Activated T-helper 1 cell treated with anti-CD3 and anti-CD28 coated beads, Interleukin-12 subunit alpha, Interleukin-12 subunit beta, Interleukin-2, Interleukin-4 antibody, amounts not matched to agents 30 ng/mL and 10 ng/mL and 1 ng/mL, durations not matched to agents 14 hours and 24 hours and 36 hours (primary cell): Measurements from ENCODE around the gene PLXNC1. TPM values are rescaled to one million over a fixed set of nuclear protein-coding genes. Genes with fewer than 3 reads are reported as not detected.

ENCODE experiments used
- DNase-seq: peaks from one replicate; pipeline ENCODE4 v3.0.0; 2021; ENCODE audit warnings: low spot score
- H3K27ac Mint-ChIP-seq: one replicate; pipeline ENCODE4 v1.8.0; 2021; ENCODE audit warnings: mild to moderate bottlenecking, mixed read lengths
- H3K27me3 Mint-ChIP-seq: one replicate; pipeline ENCODE4 v1.8.0; 2022; ENCODE audit warnings: mild to moderate bottlenecking, moderate library complexity, mixed read lengths; ENCODE audit not compliant: insufficient read depth
- H3K36me3 Mint-ChIP-seq: one replicate; pipeline ENCODE4 v1.8.0; 2021; ENCODE audit warnings: low read depth, mixed read lengths
- H3K4me1 Mint-ChIP-seq: one replicate; pipeline ENCODE4 v1.8.0; 2021; ENCODE audit warnings: low read depth, mixed read lengths
- H3K4me3 Mint-ChIP-seq: one replicate; pipeline ENCODE4 v1.8.0; 2021; ENCODE audit warnings: mild to moderate bottlenecking, moderate library complexity, mixed read lengths
- H3K9me3 Mint-ChIP-seq: one replicate; pipeline ENCODE4 v1.8.0; 2021; ENCODE audit warnings: mixed read lengths
- intact Hi-C: fragments of 100-400 bp; cut with micrococcal nuclease; formaldehyde crosslinking; loops from one replicate; pipeline ENCODE4 v1.15.1; 2024
- total RNA-seq: library from RNA; stranded (reverse); gene quantifications from 2 replicates; pipeline ENCODE4 v1.2.3, GENCODE V29; 2022

Gene PLXNC1
- total RNA-seq, 1 donor from 2014 or later: 22.7 TPM

DNA sequence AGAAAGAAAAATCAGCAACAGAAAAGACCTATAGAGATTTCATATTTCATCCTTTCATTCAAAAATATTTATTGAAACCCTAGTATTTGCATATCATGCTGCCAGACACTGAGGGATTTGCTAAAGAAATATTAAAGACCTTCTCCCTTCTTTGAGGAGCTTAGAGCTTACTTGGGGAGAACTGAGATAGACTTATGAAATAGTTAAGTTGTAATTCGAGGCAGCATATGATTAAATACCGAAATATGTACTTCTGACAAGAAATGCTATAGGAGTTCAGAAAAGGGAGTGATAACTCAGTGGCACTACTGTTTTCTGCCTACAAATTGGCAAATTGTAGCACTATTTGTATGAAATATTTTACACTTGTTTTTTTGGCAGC, 59.1 kb downstream of the PLXNC1 start:
- Mint-ChIP-seq H3K36me3 (peaks cover 30% of the 10 kb centered on the region), H3K9me3 (peaks cover 4% of the 10 kb centered on the region), H3K27me3 (no peaks in the 10 kb centered on the region), H3K4me3 (peak overlapping the region; percentile 79), H3K27ac (peak overlapping the region; percentile 100), H3K4me1 (peaks cover 79% of the 10 kb centered on the region)
- intact Hi-C loops: loop anchor here (5.0 to 10.0 kb wide), 4 partner anchors 423 to 1007 kb away; partner anchors contain the start of genes FGD6, SOCS2 and VEZT
- DNase-seq: no peak

DNA sequence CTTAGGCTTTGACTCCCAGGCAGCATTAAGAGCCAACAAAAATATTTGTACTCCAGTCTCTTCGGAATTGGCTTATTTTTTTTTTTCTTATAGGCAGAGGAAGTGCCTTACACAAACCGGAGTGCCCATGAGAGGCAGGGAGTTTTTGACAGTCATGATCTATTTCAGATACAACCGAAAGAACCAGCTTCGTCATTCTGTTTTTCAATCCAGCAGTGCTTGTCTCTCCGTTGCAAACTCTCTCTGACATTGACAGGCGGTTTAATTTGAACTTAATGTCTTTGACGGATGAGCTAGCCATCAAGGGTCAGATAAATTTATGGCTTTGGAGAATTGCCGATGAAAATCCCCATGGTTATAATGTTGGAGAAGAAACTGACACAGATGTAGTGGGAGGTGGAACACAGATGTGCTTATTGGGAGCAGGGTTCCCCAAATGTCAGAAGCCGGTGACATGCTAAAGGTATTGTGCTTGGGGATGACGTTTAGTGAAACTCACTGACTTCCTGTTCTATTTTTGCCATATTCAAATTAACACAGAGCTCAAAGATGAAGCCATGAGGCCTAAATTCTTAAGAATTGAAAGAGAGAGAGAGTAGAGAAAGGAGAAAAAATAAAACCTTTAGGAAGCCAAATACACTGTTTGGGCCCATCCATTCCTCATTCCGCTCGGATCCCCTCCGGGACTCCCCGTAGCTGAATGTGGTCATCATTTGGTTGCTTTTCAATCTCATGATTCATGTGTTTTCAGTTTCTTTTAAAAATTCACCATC, 59.7 kb downstream of the PLXNC1 start:
- peaks cover 4% of the 10 kb centered on the region for H3K9me3 Mint-ChIP-seq
- intact Hi-C loops: loop anchor here (1.0 to 10.0 kb wide), 17 partner anchors 23 to 1281 kb away; partner anchors contain the start of genes CEP83, CRADD, FGD6 and PLXNC1
- H3K27me3 Mint-ChIP-seq: no peaks in the 10 kb centered on the region
- DNase-seq: peak; percentile 46
- H3K36me3 Mint-ChIP-seq: peaks cover 28% of the 10 kb centered on the region
- peak overlapping the region; percentile 79 for H3K4me3 Mint-ChIP-seq
- peak overlapping the region; percentile 100 for H3K27ac Mint-ChIP-seq
- H3K4me1 Mint-ChIP-seq: peaks cover 73% of the 10 kb centered on the region

DNA sequence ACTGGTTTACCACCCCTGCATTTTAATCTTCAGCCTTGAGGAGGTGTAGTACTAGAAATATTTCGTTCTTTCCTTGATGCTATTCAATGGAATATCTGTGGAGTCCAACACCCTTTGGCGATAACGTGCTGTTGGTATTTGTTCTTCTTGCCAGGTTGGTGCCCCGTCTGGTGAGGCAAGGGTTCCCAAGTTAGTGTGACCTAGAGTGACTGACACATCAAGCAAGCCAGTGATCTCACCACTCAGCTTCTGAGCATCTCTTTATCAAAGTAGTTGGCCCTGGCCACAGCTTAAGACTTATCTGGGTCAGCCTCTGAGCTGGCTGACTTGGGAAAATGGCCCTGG, 60.2 kb downstream of the PLXNC1 start:
- peak overlapping the region; percentile 79 for H3K4me3 Mint-ChIP-seq

DNA sequence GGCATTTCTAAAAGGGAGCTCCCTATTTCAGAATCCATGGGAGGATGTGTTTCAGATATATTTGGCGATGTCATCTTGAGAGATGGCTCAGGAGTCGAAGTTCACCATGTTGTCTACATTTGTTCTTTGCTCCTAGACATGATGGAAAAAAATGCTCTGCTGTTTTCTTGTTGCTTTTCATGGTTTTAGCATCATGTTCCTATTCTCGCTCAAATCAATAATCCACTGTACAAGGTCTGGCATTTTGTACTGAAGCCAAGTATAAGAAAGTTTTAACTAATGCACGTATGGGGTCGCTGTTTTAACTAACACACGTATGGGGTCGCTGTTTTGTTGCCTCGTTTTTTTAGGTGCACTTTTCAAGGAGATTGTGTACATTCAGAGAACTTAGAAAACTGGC, 60.9 kb downstream of the PLXNC1 start:
- H3K4me1 Mint-ChIP-seq: peaks cover 61% of the 10 kb centered on the region

More for the DNA sequence above, 60.2 kb downstream of the PLXNC1 start:
- peak; percentile 11 for DNase-seq
- peaks cover 4% of the 10 kb centered on the region for H3K9me3 Mint-ChIP-seq
- H3K27me3 Mint-ChIP-seq: peaks cover 2% of the 10 kb centered on the region
- peaks cover 68% of the 10 kb centered on the region for H3K4me1 Mint-ChIP-seq
- intact Hi-C loops: loop anchor here (1.0 to 10.0 kb wide), 17 partner anchors 22 to 1281 kb away; partner anchors contain the start of genes CEP83, CRADD, FGD6 and PLXNC1
- peak overlapping the region; percentile 100 for H3K27ac Mint-ChIP-seq
- H3K36me3 Mint-ChIP-seq: peaks cover 32% of the 10 kb centered on the region

DNA sequence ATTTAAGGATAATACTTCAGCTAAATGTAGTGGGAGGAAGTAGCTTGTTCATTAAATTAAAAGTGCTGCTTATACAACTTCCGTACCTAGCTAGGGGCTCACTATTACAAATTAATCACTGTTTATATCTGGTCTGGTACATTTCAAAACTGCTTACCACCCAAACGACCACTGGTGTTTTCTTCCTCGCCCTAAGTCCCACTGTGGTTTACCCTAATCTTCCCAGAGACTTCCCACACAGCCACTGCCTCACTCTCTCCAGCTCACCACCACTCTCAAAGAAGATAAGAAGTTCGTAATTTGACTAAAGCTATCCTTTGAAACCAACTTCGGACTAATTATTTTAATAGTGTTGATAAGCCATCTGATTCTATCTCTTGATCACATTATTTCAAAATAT, 62.6 kb downstream of the PLXNC1 start:
- Mint-ChIP-seq H3K27me3 (peaks cover 2% of the 10 kb centered on the region), H3K4me3 (no peak overlapping the region), H3K9me3 (peaks cover 4% of the 10 kb centered on the region), H3K36me3 (peaks cover 24% of the 10 kb centered on the region), H3K4me1 (peaks cover 44% of the 10 kb centered on the region), H3K27ac (peak overlapping the region; percentile 58)
- no peak for DNase-seq
- intact Hi-C loops: no loop called here

More for the DNA sequence above, 60.9 kb downstream of the PLXNC1 start:
- DNase-seq: no peak
- intact Hi-C loops: loop anchor here (2.0 to 10.0 kb wide), 6 partner anchors 22 to 1006 kb away; partner anchors contain the start of genes FGD6, SOCS2 and VEZT
- peaks cover 2% of the 10 kb centered on the region for H3K27me3 Mint-ChIP-seq
- H3K27ac Mint-ChIP-seq: peak overlapping the region; percentile 77
- H3K9me3 Mint-ChIP-seq: peaks cover 4% of the 10 kb centered on the region
- H3K36me3 Mint-ChIP-seq: peaks cover 30% of the 10 kb centered on the region
- H3K4me3 Mint-ChIP-seq: peak overlapping the region; percentile 17

DNA sequence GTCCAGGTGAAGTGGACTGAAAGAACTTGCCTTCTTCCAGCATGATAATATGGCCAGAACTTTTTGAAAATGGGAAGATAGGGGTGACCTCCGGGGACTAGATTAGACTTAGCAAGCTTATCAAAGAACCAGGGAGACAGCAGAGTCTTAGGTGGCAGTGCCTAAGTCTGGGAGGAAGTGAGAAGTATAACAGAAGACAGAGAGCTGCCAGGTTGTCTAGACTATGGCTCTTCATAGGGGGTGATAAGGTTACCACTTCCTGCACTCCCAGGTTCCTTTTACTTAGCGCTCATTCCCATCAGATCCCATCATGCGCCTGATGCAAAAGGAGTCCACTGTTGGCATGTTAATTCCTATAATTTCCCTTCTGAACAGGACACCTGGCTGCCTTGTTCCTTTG, 69.9 kb downstream of the PLXNC1 start:
- intact Hi-C loops: no loop called here
- H3K9me3 Mint-ChIP-seq: no peaks in the 10 kb centered on the region
- no peak overlapping the region for H3K27ac Mint-ChIP-seq
- DNase-seq: no peak
- H3K4me1 Mint-ChIP-seq: peaks cover 16% of the 10 kb centered on the region
- H3K27me3 Mint-ChIP-seq: peaks cover under 1% of the 10 kb centered on the region
- H3K4me3 Mint-ChIP-seq: no peak overlapping the region
- peaks cover 25% of the 10 kb centered on the region for H3K36me3 Mint-ChIP-seq

DNA sequence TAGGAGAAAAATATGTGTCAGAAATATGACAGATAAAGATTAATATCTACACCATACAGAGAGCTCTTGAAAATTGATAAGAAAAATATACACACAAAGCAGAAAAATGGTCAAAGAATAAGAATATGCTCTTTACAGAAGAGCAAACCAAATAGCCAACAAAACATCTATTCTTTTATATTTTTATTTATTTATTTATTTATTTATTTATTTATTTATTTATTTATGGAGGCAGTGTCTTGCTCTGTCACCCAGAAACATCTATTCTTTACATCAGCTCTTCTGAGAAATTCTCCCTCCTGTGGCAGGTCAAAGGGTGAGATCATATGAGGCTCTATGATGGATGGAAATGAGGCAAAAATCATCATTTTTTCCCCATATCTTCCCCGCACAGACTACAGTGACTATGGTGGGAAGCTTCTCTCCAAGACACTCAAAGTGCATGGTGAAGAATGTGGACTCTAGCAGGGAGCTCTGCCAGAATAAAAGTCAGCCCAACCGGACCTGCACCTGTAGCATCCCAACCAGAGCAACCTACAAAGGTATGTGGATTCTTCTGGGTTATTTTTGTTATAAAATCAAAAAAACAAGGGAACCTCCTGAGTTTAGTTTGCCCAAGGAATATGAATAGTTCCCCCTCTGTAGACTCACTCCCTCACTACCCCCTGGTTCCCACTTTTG, 71.4 kb downstream of the PLXNC1 start:
- no peaks in the 10 kb centered on the region for H3K9me3 Mint-ChIP-seq
- H3K36me3 Mint-ChIP-seq: peaks cover 33% of the 10 kb centered on the region
- intact Hi-C loops: no loop called here
- H3K27ac Mint-ChIP-seq: no peak overlapping the region
- DNase-seq: no peak
- H3K4me3 Mint-ChIP-seq: no peak overlapping the region
- H3K4me1 Mint-ChIP-seq: peaks cover 16% of the 10 kb centered on the region
- no peaks in the 10 kb centered on the region for H3K27me3 Mint-ChIP-seq

DNA sequence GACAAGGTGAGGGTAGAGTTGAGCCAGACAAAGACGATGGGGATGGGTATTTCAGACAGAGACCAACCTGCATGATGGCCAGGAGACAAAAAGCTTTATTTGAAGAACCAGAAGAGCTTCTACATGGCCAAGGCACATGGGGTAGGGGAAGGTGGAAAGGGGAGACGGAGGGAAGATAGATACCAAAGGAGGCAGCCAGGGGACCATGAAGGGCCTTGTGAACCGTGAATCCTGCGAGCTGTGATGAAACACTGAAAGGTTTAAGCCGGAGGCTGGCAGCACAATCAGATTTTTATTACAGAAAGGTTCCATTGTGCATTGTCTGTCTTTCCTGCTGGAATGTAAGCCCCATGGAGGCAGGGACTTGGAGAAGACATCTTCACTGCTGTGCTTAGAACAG, 72.4 kb downstream of the PLXNC1 start:
- Mint-ChIP-seq H3K4me3 (no peak overlapping the region), H3K9me3 (no peaks in the 10 kb centered on the region), H3K27ac (peak overlapping the region; percentile 25), H3K36me3 (peaks cover 41% of the 10 kb centered on the region), H3K27me3 (no peaks in the 10 kb centered on the region), H3K4me1 (peaks cover 16% of the 10 kb centered on the region)
- DNase-seq: no peak
- intact Hi-C loops: no loop called here

DNA sequence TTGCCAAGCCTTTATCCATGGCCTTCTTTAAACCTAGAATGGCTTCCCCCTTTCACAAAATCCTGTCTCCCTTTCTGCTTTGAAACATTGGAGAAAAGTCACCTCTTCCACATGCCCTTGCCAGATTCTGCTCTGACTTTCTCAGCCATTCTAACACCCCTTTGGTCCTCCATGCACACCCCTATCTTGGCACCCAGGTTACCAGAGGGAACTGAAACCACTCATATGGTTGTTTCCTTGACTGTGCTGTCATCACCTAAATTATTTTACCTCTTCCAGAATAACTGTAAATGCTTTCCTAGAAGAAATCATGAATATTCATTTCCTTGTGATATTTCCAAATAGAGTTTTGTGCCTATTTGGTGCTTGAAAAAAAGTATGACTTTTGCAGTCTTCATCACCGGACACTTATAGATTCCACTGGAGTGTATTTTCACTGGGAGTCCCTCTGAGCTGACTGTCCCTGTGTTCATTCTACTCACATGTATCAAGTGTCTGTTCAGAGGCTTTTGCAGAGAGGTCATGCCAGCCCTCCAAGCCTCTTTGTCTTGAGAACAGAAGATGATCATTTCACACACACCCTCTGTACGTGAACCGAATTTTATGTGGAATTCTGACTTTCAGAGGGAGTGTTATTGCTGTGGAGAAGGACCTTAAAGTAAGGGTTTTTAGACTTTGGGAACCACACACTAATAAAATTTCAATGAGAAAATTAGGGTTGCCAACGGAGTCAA, 74.1 kb downstream of the PLXNC1 start:
- peaks cover 55% of the 10 kb centered on the region for H3K36me3 Mint-ChIP-seq
- intact Hi-C loops: no loop called here
- H3K27ac Mint-ChIP-seq: no peak overlapping the region
- peaks cover 16% of the 10 kb centered on the region for H3K4me1 Mint-ChIP-seq
- DNase-seq: no peak
- no peak overlapping the region for H3K4me3 Mint-ChIP-seq
- no peaks in the 10 kb centered on the region for H3K27me3 Mint-ChIP-seq
- no peaks in the 10 kb centered on the region for H3K9me3 Mint-ChIP-seq

DNA sequence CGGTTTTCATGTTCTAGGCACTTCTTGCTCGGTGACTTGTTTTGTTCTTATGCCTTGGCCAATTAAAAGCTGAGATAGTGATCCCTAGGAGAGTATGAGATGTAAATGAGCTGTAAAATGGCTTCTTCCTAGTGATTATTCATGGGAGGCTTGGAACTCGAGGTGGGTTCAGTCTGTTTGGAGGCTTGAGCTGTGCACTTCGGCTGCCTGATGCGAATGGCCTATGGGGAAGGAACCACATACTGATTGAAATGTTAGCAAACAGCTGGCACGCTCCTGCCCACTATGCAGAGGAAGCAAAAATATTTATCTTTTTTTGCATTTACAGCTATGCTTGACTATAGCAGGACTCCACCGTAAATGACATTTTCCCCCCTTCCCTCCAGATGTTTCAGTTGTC, 75.5 kb downstream of the PLXNC1 start:
- peaks cover 16% of the 10 kb centered on the region for H3K4me1 Mint-ChIP-seq
- DNase-seq: no peak
- H3K27me3 Mint-ChIP-seq: no peaks in the 10 kb centered on the region
- H3K9me3 Mint-ChIP-seq: no peaks in the 10 kb centered on the region
- no peak overlapping the region for H3K4me3 Mint-ChIP-seq
- H3K27ac Mint-ChIP-seq: no peak overlapping the region
- intact Hi-C loops: no loop called here
- H3K36me3 Mint-ChIP-seq: peaks cover 66% of the 10 kb centered on the region

DNA sequence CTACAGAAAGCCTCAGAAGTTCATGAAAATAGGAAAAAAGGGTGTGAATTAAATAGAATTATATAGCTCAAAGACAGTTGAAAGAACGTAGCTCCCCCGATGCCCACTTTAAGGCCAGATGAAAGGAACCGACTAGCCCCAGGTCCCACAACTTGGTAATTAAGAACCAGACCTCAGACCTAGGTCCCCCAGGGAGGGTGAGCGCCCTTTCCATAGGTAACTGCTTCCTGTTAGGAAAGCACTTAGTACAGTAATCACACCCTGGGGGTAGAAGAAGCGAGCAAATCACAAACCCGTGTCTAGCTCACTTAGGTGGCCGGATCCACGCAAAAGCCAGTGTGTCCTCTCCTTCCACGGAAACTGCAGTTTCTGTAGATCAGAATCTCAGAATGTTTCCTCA, 77.1 kb downstream of the PLXNC1 start:
- Mint-ChIP-seq H3K4me1 (peaks cover 18% of the 10 kb centered on the region), H3K4me3 (no peak overlapping the region), H3K27ac (no peak overlapping the region), H3K9me3 (peaks cover 3% of the 10 kb centered on the region), H3K36me3 (peaks cover 69% of the 10 kb centered on the region), H3K27me3 (no peaks in the 10 kb centered on the region)
- intact Hi-C loops: no loop called here
- no peak for DNase-seq

DNA sequence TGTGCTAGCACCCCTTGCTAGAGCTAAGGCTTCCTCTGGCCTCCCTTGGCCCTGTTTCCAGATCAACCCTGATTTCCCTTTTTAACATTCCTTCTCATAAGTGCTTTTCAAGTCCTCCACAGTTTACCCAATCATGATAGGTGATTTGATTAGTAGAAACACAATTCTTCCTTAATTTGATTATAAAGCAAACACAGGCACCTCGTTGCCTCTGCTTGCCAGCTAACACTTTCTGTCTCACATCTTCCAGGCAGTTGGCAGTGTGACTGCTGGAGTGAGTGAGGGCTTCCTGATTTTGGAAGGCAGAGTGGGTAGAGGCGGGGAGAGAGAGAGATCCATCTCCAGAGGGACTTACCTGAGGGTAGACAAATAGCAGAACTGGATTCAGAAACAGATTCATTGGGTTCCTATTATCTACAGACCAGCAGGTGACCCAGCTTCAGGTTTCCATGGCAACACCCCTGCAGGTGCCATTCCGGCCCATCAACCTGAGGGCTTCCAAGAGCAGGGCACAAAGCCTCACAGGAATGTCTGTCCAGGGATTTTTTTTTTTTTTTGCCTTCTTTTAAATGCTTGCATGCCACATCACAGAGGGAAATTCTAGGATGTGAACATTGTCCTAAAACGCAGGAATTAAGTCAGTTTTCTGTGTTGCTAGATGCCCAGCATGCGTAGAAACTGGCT, 77.7 kb downstream of the PLXNC1 start:
- no peak overlapping the region for H3K4me3 Mint-ChIP-seq
- DNase-seq: no peak
- peaks cover 3% of the 10 kb centered on the region for H3K9me3 Mint-ChIP-seq
- no peaks in the 10 kb centered on the region for H3K27me3 Mint-ChIP-seq
- peaks cover 18% of the 10 kb centered on the region for H3K4me1 Mint-ChIP-seq
- peaks cover 64% of the 10 kb centered on the region for H3K36me3 Mint-ChIP-seq
- no peak overlapping the region for H3K27ac Mint-ChIP-seq
- intact Hi-C loops: no loop called here
